HEK293 (cell line): ENCODE data around the gene RDH5.

ENCODE experiments used
- CTCF ChIA-PET: fragments of 350-600 bp; formaldehyde crosslinking; extraction: SDS; loops from one replicate; lab custom pipeline; 2021; ENCODE audit warnings: antibody characterized with exemption; lab: Yijun Ruan, JAX
- POLR2A ChIA-PET: fragments of 300-600 bp; formaldehyde crosslinking; extraction: SDS; loops from one replicate; lab custom pipeline; 2020; ENCODE audit warnings: antibody characterized with exemption, inconsistent platforms; lab: Yijun Ruan, JAX
- H3K27ac ChIP-seq: fragments of 200-500 bp; sonication (Bioruptor generic); 2 replicates; pipeline ENCODE4 v1.5.1; 2014; ENCODE audit warnings: low read depth, low read length, control low read depth, inconsistent platforms; ENCODE audit errors: extremely low read depth
- H3K36me3 ChIP-seq, 2 experiments: fragments of 200-500 bp in 1 of 2; sonication (Bioruptor generic) in 1 of 2; 1 replicate in 1 of 2; 2 replicates in 1 of 2; pipeline ENCODE4 v1.5.1; 2014 to 2017; ENCODE audit warnings: inconsistent platforms in 2 of 2, low read length in 2 of 2; ENCODE audit not compliant: control insufficient read depth in 2 of 2, insufficient read depth in 1 of 2
- H3K4me1 ChIP-seq: fragments of 200-500 bp; sonication (Bioruptor generic); 2 replicates; pipeline ENCODE4 v1.5.1; 2014; ENCODE audit warnings: mild to moderate bottlenecking, low read length, inconsistent platforms; ENCODE audit not compliant: control insufficient read depth, insufficient read depth
- H3K4me3 ChIP-seq: 2 replicates; pipeline ENCODE4 v1.5.1; 2011; ENCODE audit warnings: low read depth, mild to moderate bottlenecking, control low read depth, low read length, moderate library complexity
- H3K9me3 ChIP-seq: fragments of 200-500 bp; sonication (Bioruptor generic); 2 replicates; pipeline ENCODE4 v1.5.1; 2014; ENCODE audit warnings: low read depth, low read length, inconsistent platforms; ENCODE audit not compliant: control insufficient read depth, insufficient read depth
- BCL11A ChIP-seq: fragments of 450-650 bp; formaldehyde crosslinking; IDR thresholded peaks from 2 replicates; pipeline ENCODE4 v1.5.1; 2016; ENCODE audit warnings: low read depth, missing biosample characterization, missing genetic modification characterization
- GFI1B ChIP-seq: fragments of 450-650 bp; formaldehyde crosslinking; IDR thresholded peaks from 2 replicates; pipeline ENCODE4 v1.5.1; 2016; ENCODE audit warnings: missing biosample characterization, missing genetic modification characterization
- GLIS1 ChIP-seq: fragments of 450-650 bp; formaldehyde crosslinking; IDR thresholded peaks from 2 replicates; pipeline ENCODE4 v1.5.1; 2016; ENCODE audit warnings: missing biosample characterization, missing genetic modification characterization
- MZF1 ChIP-seq: fragments of 450-650 bp; formaldehyde crosslinking; IDR thresholded peaks from 2 replicates; pipeline ENCODE4 v1.5.1; 2017; ENCODE audit warnings: missing biosample characterization, missing genetic modification characterization, borderline replicate concordance
- SALL2 ChIP-seq: fragments of 450-650 bp; formaldehyde crosslinking; IDR thresholded peaks from 2 replicates; pipeline ENCODE4 v1.5.0; 2017; ENCODE audit warnings: missing biosample characterization, mild to moderate bottlenecking, missing genetic modification characterization, borderline replicate concordance
- YY1 ChIP-seq: fragments of 450-650 bp; formaldehyde crosslinking; IDR thresholded peaks from 2 replicates; pipeline ENCODE4 v1.5.1; 2018; ENCODE audit warnings: missing biosample characterization, missing genetic modification characterization
- ZBTB44 ChIP-seq: fragments of 450-650 bp; IDR thresholded peaks from 2 replicates; pipeline ENCODE4 v1.5.1; 2018; ENCODE audit warnings: missing biosample characterization, mild to moderate bottlenecking, missing genetic modification characterization
- ZNF121 ChIP-seq: fragments of 450-650 bp; formaldehyde crosslinking; IDR thresholded peaks from 2 replicates; pipeline ENCODE4 v1.5.1; 2016; ENCODE audit warnings: missing biosample characterization, missing genetic modification characterization
- ZNF157 ChIP-seq: fragments of 450-650 bp; formaldehyde crosslinking; IDR thresholded peaks from 2 replicates; pipeline ENCODE4 v1.5.1; 2016; ENCODE audit warnings: missing biosample characterization, missing genetic modification characterization
- ZNF366 ChIP-seq: fragments of 450-650 bp; formaldehyde crosslinking; conservative IDR thresholded peaks from 2 replicates; pipeline ENCODE4 v1.5.1; 2016; ENCODE audit warnings: missing biosample characterization, missing genetic modification characterization
- ZNF501 ChIP-seq: fragments of 450-650 bp; formaldehyde crosslinking; IDR thresholded peaks from 2 replicates; pipeline ENCODE4 v1.5.1; 2016; ENCODE audit warnings: missing biosample characterization, missing genetic modification characterization
- ZNF510 ChIP-seq: fragments of 450-650 bp; formaldehyde crosslinking; IDR thresholded peaks from 2 replicates; pipeline ENCODE4 v1.5.1; 2018; ENCODE audit warnings: mild to moderate bottlenecking, missing genetic modification characterization, missing biosample characterization; ENCODE audit not compliant: insufficient replicate concordance
- ZNF76 ChIP-seq: fragments of 450-650 bp; formaldehyde crosslinking; IDR thresholded peaks from 2 replicates; pipeline ENCODE4; 2016; ENCODE audit warnings: low read depth, missing biosample characterization, missing genetic modification characterization, borderline replicate concordance
- ZNF768 ChIP-seq: fragments of 450-650 bp; formaldehyde crosslinking; IDR thresholded peaks from 2 replicates; pipeline ENCODE4 v1.5.1; 2018; ENCODE audit warnings: missing biosample characterization, mild to moderate bottlenecking, missing genetic modification characterization
- ZSCAN23 ChIP-seq: fragments of 450-650 bp; formaldehyde crosslinking; IDR thresholded peaks from 2 replicates; pipeline ENCODE4 v1.5.1; 2016; ENCODE audit warnings: missing biosample characterization, missing genetic modification characterization
- ZXDB ChIP-seq: fragments of 450-650 bp; formaldehyde crosslinking; IDR thresholded peaks from 2 replicates; pipeline ENCODE4 v1.5.1; 2016; ENCODE audit warnings: missing biosample characterization, missing genetic modification characterization
- TF ChIP-seq, protein P1 (sequence below): fragments of 450-650 bp; formaldehyde crosslinking; IDR thresholded peaks from 2 replicates; pipeline ENCODE4 v1.5.1; 2016; ENCODE audit warnings: missing biosample characterization, missing genetic modification characterization
- TF ChIP-seq, protein P2 (sequence below): fragments of 450-650 bp; formaldehyde crosslinking; optimal IDR thresholded peaks from 2 replicates; pipeline ENCODE3; 2016; ENCODE audit warnings: missing biosample characterization, mild to moderate bottlenecking, missing genetic modification characterization
- TF ChIP-seq, protein P3 (sequence below): fragments of 450-650 bp; formaldehyde crosslinking; IDR thresholded peaks from 2 replicates; pipeline ENCODE4 v1.5.1; 2017; ENCODE audit warnings: missing biosample characterization, missing genetic modification characterization

RDH5 gene

DNA sequence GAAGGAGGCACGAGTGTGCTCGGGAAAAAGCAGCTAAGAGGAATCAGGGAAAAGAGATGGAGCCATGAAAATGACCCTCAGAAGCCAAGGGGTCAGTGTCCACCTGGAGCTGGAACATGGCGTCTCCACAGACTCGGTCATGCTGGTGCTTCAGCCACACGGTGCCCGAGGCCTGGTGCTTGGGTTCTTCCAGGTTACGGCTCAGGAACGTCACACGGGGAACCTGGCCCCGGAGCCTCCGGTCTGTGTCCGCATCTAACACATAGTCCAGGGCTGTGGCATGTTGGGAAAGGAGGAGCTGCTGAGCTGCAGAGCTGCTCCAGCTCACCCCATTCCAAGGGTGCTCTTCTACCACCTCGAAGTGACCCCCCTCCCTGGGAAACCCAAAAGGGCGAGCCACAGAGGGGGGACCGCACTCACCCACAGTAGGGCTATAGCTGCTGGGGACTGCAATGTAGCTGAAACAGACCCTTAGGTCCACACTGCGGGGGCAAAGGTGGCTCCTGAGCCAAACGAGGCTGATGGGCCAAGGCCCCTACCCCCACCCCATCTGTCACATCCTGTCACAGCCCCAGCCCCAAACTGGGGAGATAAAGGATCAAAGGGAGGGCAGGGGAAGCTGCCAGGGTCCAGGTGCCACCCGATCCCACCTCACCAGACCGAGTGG is 23.3 kb upstream of the RDH5 start:
- Histone ChIP-seq H3K4me1 (no peaks in the 10 kb centered on the region), H3K27ac (no peak overlapping the region), H3K4me3 (no peak overlapping the region), H3K9me3 (no peaks in the 10 kb centered on the region), H3K36me3 (peaks cover 0 to 6% of the 10 kb centered on the region in 2 experiments; a peak in 1 of 3 replicates)
- ChIA-PET POLR2A (no interaction called here), CTCF (interaction anchor here (0.6 to 1.1 kb wide), 3 partner anchors 15 to 635 kb away, joined by 3 to 4 read pairs (median 3); no protein-coding TSS in a partner anchor)
- no peak for TF ChIP-seq YY1 (tag by site-specific recombination)
- no peak for TF ChIP-seq MZF1 (tag by site-specific recombination)
- TF ChIP-seq, protein P1, sequence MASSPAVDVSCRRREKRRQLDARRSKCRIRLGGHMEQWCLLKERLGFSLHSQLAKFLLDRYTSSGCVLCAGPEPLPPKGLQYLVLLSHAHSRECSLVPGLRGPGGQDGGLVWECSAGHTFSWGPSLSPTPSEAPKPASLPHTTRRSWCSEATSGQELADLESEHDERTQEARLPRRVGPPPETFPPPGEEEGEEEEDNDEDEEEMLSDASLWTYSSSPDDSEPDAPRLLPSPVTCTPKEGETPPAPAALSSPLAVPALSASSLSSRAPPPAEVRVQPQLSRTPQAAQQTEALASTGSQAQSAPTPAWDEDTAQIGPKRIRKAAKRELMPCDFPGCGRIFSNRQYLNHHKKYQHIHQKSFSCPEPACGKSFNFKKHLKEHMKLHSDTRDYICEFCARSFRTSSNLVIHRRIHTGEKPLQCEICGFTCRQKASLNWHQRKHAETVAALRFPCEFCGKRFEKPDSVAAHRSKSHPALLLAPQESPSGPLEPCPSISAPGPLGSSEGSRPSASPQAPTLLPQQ (tag by site-specific recombination) = no peak

DNA sequence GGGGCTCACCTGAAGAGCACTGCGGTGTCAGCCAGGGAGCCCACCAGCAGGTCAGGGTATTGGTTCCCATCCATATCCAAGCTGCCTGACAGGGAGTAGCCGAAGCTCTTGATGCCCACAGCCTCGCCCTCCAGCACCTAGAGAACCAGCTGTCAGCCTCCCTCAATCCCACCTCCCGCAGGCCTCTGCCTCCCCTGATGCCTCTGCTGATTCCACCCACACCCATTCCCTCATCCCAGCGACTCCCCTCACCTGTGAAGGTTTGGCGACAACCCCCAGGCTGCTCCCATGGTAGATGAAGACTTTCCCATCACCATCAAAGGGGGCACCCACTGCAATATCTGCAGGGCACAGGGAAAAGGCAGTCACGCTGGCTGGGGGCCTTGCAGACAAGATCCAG is 22.5 kb upstream of the RDH5 start:
- peaks cover 0 to 6% of the 10 kb centered on the region in 2 experiments; a peak in 1 of 3 replicates for H3K36me3 ChIP-seq
- CTCF ChIA-PET = interaction anchor here (0.6 to 1.1 kb wide), 2 partner anchors 15 to 636 kb away, joined by 3 to 4 read pairs; no protein-coding TSS in a partner anchor
- no peak overlapping the region for H3K4me3 ChIP-seq
- TF ChIP-seq BCL11A (tag by site-specific recombination) (no peak), GLIS1 (tag by site-specific recombination) (no peak), GFI1B (tag by site-specific recombination) (no peak), ZNF510 (tag by site-specific recombination) (no peak), ZNF121 (tag by site-specific recombination) (no peak), ZNF366 (tag by site-specific recombination) (no peak), ZSCAN23 (tag by site-specific recombination) (no peak), ZNF501 (tag by site-specific recombination) (no peak), ZNF76 (tag by site-specific recombination) (no peak), ZXDB (tag by site-specific recombination) (no peak), ZNF157 (tag by site-specific recombination) (no peak), ZBTB44 (no peak), ZNF768 (tag by site-specific recombination) (no peak), SALL2 (tag by site-specific recombination) (no peak)
- TF ChIP-seq, protein P2, sequence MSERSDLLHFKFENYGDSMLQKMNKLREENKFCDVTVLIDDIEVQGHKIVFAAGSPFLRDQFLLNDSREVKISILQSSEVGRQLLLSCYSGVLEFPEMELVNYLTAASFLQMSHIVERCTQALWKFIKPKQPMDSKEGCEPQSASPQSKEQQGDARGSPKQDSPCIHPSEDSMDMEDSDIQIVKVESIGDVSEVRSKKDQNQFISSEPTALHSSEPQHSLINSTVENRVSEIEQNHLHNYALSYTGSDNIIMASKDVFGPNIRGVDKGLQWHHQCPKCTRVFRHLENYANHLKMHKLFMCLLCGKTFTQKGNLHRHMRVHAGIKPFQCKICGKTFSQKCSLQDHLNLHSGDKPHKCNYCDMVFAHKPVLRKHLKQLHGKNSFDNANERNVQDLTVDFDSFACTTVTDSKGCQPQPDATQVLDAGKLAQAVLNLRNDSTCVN (tag by site-specific recombination) = no peak
- TF ChIP-seq, protein P3, sequence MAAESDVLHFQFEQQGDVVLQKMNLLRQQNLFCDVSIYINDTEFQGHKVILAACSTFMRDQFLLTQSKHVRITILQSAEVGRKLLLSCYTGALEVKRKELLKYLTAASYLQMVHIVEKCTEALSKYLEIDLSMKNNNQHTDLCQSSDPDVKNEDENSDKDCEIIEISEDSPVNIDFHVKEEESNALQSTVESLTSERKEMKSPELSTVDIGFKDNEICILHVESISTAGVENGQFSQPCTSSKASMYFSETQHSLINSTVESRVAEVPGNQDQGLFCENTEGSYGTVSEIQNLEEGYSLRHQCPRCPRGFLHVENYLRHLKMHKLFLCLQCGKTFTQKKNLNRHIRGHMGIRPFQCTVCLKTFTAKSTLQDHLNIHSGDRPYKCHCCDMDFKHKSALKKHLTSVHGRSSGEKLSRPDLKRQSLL = no peak
- POLR2A ChIA-PET = no interaction called here
- no peaks in the 10 kb centered on the region for H3K9me3 ChIP-seq
- H3K4me1 ChIP-seq = no peaks in the 10 kb centered on the region
- H3K27ac ChIP-seq = no peak overlapping the region
